HCT116 (cell line): Measurements from ENCODE around the gene TMEM239. TPM values are rescaled to one million over a fixed set of nuclear protein-coding genes. Genes with fewer than 3 reads are reported as not detected.

Experiments used
- ATAC-seq: fragments of 200-7000 bp; cut with Tn5 transposase; 2 replicates; pipeline ENCODE4 v1.9.1; 2020; ENCODE audit warnings: mild to moderate bottlenecking, moderate library complexity
- BruUV-seq: library from RNA; stranded (reverse); fragments of 400-500 nt; replicated peaks from 2 replicates; lab custom pipeline; 2021; lab: Mats Ljungman, UMichigan
- CTCF ChIA-PET: fragments of 300-600 bp; sonication (Branson Sonifier 250); formaldehyde crosslinking; loops from one replicate; lab custom pipeline; 2021; ENCODE audit warnings: antibody characterized with exemption; lab: Charles Lee
- POLR2A ChIA-PET: fragments of 300-600, 350-600 bp; sonication (Branson Sonifier 250); formaldehyde crosslinking; loops from one replicate; lab custom pipeline; 2021; ENCODE audit warnings: antibody characterized with exemption; lab: Charles Lee
- RAD21 ChIA-PET, 2 experiments: fragments of 300-600 bp; sonication (Branson Sonifier 250); formaldehyde crosslinking; loops; one replicate each; lab custom pipeline; 2023; ENCODE audit warnings: low total read pairs in 2 of 2; ENCODE audit not compliant: uncharacterized antibody in 2 of 2, unreplicated experiment in 2 of 2, low non-redundant PET in 1 of 2; lab: Charles Lee
- DNase-seq: peaks from one replicate; pipeline ENCODE4 v3.0.0-alpha.2; 2010; ENCODE audit warnings: low read depth, low spot score
- H2AFZ ChIP-seq: fragments of 200-600 bp; shearing (Covaris generic), sonication (generic); 2 replicates; pipeline ENCODE4 v1.6.1; 2017; ENCODE audit warnings: low read depth, mixed run types, mixed read lengths, antibody characterized with exemption, low read length; ENCODE audit not compliant: poor library complexity, severe bottlenecking
- H3K27ac ChIP-seq: 2 replicates; pipeline ENCODE4 v1.5.1; 2012; ENCODE audit warnings: low read depth, low read length
- H3K27me3 ChIP-seq: fragments of 200-600 bp; sonication (generic); 2 replicates; pipeline ENCODE4 v1.6.1; 2016; ENCODE audit warnings: mixed run types, low read length, mixed read lengths; ENCODE audit not compliant: insufficient read depth
- H3K36me3 ChIP-seq, 2 experiments: fragments of 200-500 bp in 1 of 2; fragments of 200-600 bp in 1 of 2; sonication (Bioruptor generic) in 1 of 2; sonication (generic) in 1 of 2; 2 replicates each; pipeline versions ENCODE4 v1.5.1 to v1.6.1; 2014 to 2016; ENCODE audit warnings: low read length in 2 of 2, inconsistent platforms in 1 of 2, mixed read lengths in 1 of 2, mixed run types in 1 of 2; ENCODE audit not compliant: insufficient read depth in 2 of 2, control insufficient read depth in 1 of 2
- H3K4me1 ChIP-seq, 2 experiments: fragments of 200-600 bp in 1 of 2; sonication (generic) in 1 of 2; 2 replicates each; pipeline versions ENCODE4 v1.5.1 to v1.6.1; 2012 to 2017; ENCODE audit warnings: low read length in 2 of 2, inconsistent platforms in 1 of 2, mild to moderate bottlenecking in 1 of 2, mixed read lengths in 1 of 2, mixed run types in 1 of 2, moderate library complexity in 1 of 2; ENCODE audit not compliant: insufficient read depth in 2 of 2, control insufficient read depth in 1 of 2
- H3K4me2 ChIP-seq: fragments of 200-600 bp; sonication (generic); 2 replicates; pipeline ENCODE4 v1.6.1; 2017; ENCODE audit warnings: mixed run types, low read length, mixed read lengths
- H3K4me3 ChIP-seq, 2 experiments: fragments of 200-600 bp in 1 of 2; sonication (generic) in 1 of 2; replicated peaks in 1 of 2; 2 replicates each; pipeline ENCODE4 v1.5.1; 2011 to 2016; ENCODE audit warnings: low read length in 2 of 2, control low read depth in 1 of 2, low read depth in 1 of 2, mild to moderate bottlenecking in 1 of 2, mixed read lengths in 1 of 2, mixed run types in 1 of 2
- H3K79me2 ChIP-seq: fragments of 200-600 bp; sonication (generic); 2 replicates; pipeline ENCODE4 v1.6.1; 2017; ENCODE audit warnings: mild to moderate bottlenecking, mixed run types, low read length, moderate library complexity, mixed read lengths; ENCODE audit not compliant: insufficient read depth
- H3K9ac ChIP-seq: fragments of 200-600 bp; sonication (generic); 2 replicates; pipeline ENCODE4 v1.6.1; 2016; ENCODE audit warnings: low read length, mixed read lengths
- H3K9me2 ChIP-seq: fragments of 200-600 bp; sonication (generic), shearing (Covaris generic); 2 replicates; pipeline ENCODE4 v1.6.1; 2017; ENCODE audit warnings: mixed run types, mild to moderate bottlenecking, moderate library complexity; ENCODE audit not compliant: insufficient read depth
- H3K9me3 ChIP-seq, 2 experiments: fragments of 200-500 bp in 1 of 2; fragments of 200-600 bp in 1 of 2; sonication (Bioruptor generic) in 1 of 2; sonication (generic) in 1 of 2; 2 replicates each; pipeline ENCODE4 v1.6.1; 2014 to 2017; ENCODE audit warnings: low read length in 2 of 2, mixed read lengths in 2 of 2, inconsistent platforms in 1 of 2, low read depth in 1 of 2, mild to moderate bottlenecking in 1 of 2, mixed run types in 1 of 2, moderate library complexity in 1 of 2; ENCODE audit not compliant: control insufficient read depth in 1 of 2, insufficient read depth in 1 of 2
- H4K20me1 ChIP-seq: fragments of 200-600 bp; sonication (generic), shearing (Covaris generic); 2 replicates; pipeline ENCODE4 v1.6.1; 2017; ENCODE audit warnings: mixed run types, mild to moderate bottlenecking, moderate library complexity; ENCODE audit not compliant: insufficient read depth
- EGR1 ChIP-seq: IDR thresholded peaks from 2 replicates; pipeline ENCODE4 v1.6.1; 2012; ENCODE audit warnings: low read depth
- POLR2AphosphoS5 ChIP-seq: IDR thresholded peaks from 2 replicates; pipeline ENCODE4 v1.6.1; 2011; ENCODE audit warnings: mild to moderate bottlenecking, low read depth, low read length, moderate library complexity
- RAD21 ChIP-seq: IDR thresholded peaks from 2 replicates; pipeline ENCODE4 v1.6.1; 2012; ENCODE audit warnings: low read depth, mild to moderate bottlenecking
- SIN3A ChIP-seq: IDR thresholded peaks from 2 replicates; pipeline ENCODE4 v1.6.1; 2012; ENCODE audit warnings: low read depth
- YY1 ChIP-seq: IDR thresholded peaks from 2 replicates; pipeline ENCODE4 v1.6.1; 2011; ENCODE audit warnings: low read length, low read depth, moderate library complexity, mild to moderate bottlenecking; ENCODE audit not compliant: insufficient replicate concordance; ENCODE audit errors: extremely low read depth
- intact Hi-C: fragments of 100-400 bp; cut with micrococcal nuclease; formaldehyde crosslinking; loops from 2 replicates; pipeline ENCODE4 v1.10.0; 2022
- total RNA-seq: library from RNA; stranded (reverse); gene quantifications from one replicate; pipeline ENCODE4 v1.2.1, GENCODE V29; 2021; ENCODE audit not compliant: unreplicated experiment
- TF ChIP-seq, protein P1 (sequence below): IDR thresholded peaks from 2 replicates; pipeline ENCODE4 v1.6.1; 2012; ENCODE audit warnings: low read depth

TMEM239 gene
- total RNA-seq, 1 experiment from 2014 or later, result not detected

DNA sequence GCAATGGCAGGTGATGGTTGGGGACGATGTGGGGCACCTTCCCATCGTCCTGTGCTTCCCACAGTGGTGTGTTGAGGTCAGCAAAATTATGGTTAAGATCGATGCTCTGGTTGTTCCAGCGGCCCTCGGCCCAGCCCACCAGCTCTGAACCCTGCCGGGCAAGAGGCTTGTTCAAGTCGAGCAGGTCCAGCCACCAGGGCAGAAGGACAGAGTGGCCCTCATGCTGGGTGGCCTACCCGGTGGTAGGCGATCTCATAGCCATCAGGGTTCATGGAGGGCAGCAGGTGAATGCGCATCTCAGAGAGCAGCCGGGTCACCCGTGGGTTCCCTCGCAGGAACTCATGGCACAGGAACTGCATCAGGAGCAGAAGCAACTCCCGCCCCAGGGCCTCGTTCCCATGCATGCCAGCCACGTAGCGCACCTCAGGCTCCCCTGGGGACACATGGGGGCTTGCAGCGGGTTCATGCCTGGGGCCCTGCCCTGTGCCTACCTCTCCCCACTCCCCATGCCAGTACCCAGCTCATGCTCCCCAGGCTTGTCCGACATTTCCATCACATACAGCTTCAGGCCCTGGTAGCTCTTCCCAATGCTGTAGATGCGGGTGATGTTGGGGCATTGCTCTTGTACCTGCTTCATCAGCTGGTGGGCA, 20.0 kb upstream of the TMEM239 start:
- Histone ChIP-seq H4K20me1 (no peaks in the 10 kb centered on the region), H3K79me2 (no peaks in the 10 kb centered on the region), H3K9ac (no peak overlapping the region), H3K4me2 (no peak overlapping the region), H3K9me3 (no peaks in the 10 kb centered on the region), H3K27me3 (peaks cover 8% of the 10 kb centered on the region; the same call in 1 of the 2 replicates), H3K9me2 (no peaks in the 10 kb centered on the region), H3K4me3 (no peak overlapping the region), H3K4me1 (peaks cover 8 to 13% of the 10 kb centered on the region in 2 experiments; a peak in 3 of 4 replicates), H2AFZ (no peak overlapping the region), H3K36me3 (no peaks in the 10 kb centered on the region), H3K27ac (no peak overlapping the region)
- TF ChIP-seq YY1 (no peak), POLR2AphosphoS5 (no peak), RAD21 (no peak), SIN3A (no peak), EGR1 (no peak)
- TF ChIP-seq, protein P1, sequence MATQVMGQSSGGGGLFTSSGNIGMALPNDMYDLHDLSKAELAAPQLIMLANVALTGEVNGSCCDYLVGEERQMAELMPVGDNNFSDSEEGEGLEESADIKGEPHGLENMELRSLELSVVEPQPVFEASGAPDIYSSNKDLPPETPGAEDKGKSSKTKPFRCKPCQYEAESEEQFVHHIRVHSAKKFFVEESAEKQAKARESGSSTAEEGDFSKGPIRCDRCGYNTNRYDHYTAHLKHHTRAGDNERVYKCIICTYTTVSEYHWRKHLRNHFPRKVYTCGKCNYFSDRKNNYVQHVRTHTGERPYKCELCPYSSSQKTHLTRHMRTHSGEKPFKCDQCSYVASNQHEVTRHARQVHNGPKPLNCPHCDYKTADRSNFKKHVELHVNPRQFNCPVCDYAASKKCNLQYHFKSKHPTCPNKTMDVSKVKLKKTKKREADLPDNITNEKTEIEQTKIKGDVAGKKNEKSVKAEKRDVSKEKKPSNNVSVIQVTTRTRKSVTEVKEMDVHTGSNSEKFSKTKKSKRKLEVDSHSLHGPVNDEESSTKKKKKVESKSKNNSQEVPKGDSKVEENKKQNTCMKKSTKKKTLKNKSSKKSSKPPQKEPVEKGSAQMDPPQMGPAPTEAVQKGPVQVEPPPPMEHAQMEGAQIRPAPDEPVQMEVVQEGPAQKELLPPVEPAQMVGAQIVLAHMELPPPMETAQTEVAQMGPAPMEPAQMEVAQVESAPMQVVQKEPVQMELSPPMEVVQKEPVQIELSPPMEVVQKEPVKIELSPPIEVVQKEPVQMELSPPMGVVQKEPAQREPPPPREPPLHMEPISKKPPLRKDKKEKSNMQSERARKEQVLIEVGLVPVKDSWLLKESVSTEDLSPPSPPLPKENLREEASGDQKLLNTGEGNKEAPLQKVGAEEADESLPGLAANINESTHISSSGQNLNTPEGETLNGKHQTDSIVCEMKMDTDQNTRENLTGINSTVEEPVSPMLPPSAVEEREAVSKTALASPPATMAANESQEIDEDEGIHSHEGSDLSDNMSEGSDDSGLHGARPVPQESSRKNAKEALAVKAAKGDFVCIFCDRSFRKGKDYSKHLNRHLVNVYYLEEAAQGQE, result no peak
- BruUV-seq, result no TSS peak
- ChIA-PET POLR2A (no interaction called here), CTCF (no interaction called here), RAD21 (no interaction called here)
- ATAC-seq (no peak), DNase-seq (no peak)
- intact Hi-C loops, result no loop called here
